Activated CD4-positive, alpha-beta T cell treated with anti-CD3 and anti-CD28 coated beads, Interleukin-2, Interleukin-6, amounts not matched to agents 100 ng/mL and 50 ng/mL, durations not matched to agents 16 hours and 8 hours (primary cell): ENCODE measurements around the gene ISCA2.
A peak's percentile ranks its signal among the peaks of the same experiment; 100 is the strongest.

Experiments used
- DNase-seq: peaks from one replicate; pipeline ENCODE4 v3.0.0-alpha.2; 2020

Gene ISCA2

GRCh38 chr14:74509587-74510222, 16.1 kb downstream of the ISCA2 start:
- no peak for DNase-seq

- DNase-seq = no peak
Observed at GRCh38 chr14:74510223-74510931, 16.8 kb downstream of the ISCA2 start.

- no peak for DNase-seq
Observed at GRCh38 chr14:74510959-74511409, 17.4 kb downstream of the ISCA2 start.

GRCh38 chr14:74511966-74512830, 18.6 kb downstream of the ISCA2 start:
- no peak for DNase-seq

GRCh38 chr14:74514471-74514941, 20.9 kb downstream of the ISCA2 start:
- DNase-seq = peak; percentile 25

GRCh38 chr14:74515891-74516412, 22.4 kb downstream of the ISCA2 start:
- DNase-seq = no peak

- no peak for DNase-seq
Observed at GRCh38 chr14:74516451-74517160, 23.0 kb downstream of the ISCA2 start.

- no peak for DNase-seq
Observed at GRCh38 chr14:74517731-74518130, 24.2 kb downstream of the ISCA2 start.

GRCh38 chr14:74518221-74518620, 24.7 kb downstream of the ISCA2 start:
- DNase-seq = no peak

GRCh38 chr14:74519316-74520074, 25.9 kb downstream of the ISCA2 start:
- DNase-seq = no peak

GRCh38 chr14:74521756-74522155, 28.2 kb downstream of the ISCA2 start:
- no peak for DNase-seq

GRCh38 chr14:74522740-74523139, 29.2 kb downstream of the ISCA2 start:
- DNase-seq = no peak

- no peak for DNase-seq
Observed at GRCh38 chr14:74524076-74524811, 30.7 kb downstream of the ISCA2 start.

- DNase-seq = no peak
Observed at GRCh38 chr14:74524812-74525135, 31.2 kb downstream of the ISCA2 start.

GRCh38 chr14:74525361-74525851, 31.8 kb downstream of the ISCA2 start:
- DNase-seq = no peak

GRCh38 chr14:74526854-74527585, 33.5 kb downstream of the ISCA2 start:
- DNase-seq = no peak

GRCh38 chr14:74527736-74528280, 34.2 kb downstream of the ISCA2 start:
- DNase-seq = no peak

GRCh38 chr14:74528406-74528805, 34.8 kb downstream of the ISCA2 start:
- no peak for DNase-seq

- DNase-seq = no peak
Observed at GRCh38 chr14:74528886-74529285, 35.3 kb downstream of the ISCA2 start.

- DNase-seq = no peak
Observed at GRCh38 chr14:74531006-74531405, 37.4 kb downstream of the ISCA2 start.
